ENCODE data around the gene OR10K1. TPM values are rescaled to one million over a fixed set of nuclear protein-coding genes. Genes with fewer than 3 reads are reported as not detected.
"Not testable (repeated sequence)": the region's sequence is repeated elsewhere in the genome, so short reads cannot be mapped to it uniquely, and the experiment has no call there.

OR10K1 gene, protein sequence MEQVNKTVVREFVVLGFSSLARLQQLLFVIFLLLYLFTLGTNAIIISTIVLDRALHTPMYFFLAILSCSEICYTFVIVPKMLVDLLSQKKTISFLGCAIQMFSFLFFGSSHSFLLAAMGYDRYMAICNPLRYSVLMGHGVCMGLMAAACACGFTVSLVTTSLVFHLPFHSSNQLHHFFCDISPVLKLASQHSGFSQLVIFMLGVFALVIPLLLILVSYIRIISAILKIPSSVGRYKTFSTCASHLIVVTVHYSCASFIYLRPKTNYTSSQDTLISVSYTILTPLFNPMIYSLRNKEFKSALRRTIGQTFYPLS
- total RNA-seq, result not detected

DNA sequence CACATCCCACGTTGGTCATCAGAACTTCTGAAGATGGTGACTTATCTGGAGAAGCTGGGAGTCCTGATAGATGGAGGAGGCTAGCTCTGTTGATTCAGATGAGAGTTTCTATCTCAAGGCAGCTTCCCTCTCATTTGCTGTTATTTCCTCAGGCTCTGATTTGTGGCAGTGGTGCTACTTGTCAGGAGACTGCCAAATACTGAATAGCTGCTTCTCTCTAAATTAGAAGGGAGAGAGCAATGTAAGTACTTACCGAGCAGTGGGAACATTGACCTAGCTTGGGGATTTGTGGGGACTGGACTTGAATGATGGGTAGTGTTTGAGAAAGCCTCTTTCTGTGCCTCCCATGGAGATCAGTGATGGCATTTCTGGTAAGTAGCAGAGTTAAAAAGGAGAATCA is at the start of gene OR10K1:
OR10K1 (plus strand) TSS at position 301 of the 400 bp plus-strand sequence. CDS start 3,728 bp downstream, outside the sequence.
- Mint-ChIP-seq H3K27ac (no peak within 1 kb of the TSS), H3K36me3 (no peaks in the 10 kb centered on the region), H3K9me3 (no peaks in the 10 kb centered on the region)
- DNase-seq (ENCODE audit: low spot score in 2 of 2), result no peak
- no peak for ATAC-seq

GRCh38 chr1:158414651-158415345 is 46.8 kb upstream of the OR10K1 start:
- no peaks in the 10 kb centered on the region for H3K9me3 Mint-ChIP-seq
- no peak for DNase-seq (ENCODE audit: low spot score in 2 of 2)
- no peak for ATAC-seq
- H3K27ac Mint-ChIP-seq, result no peak overlapping the region
- H3K36me3 Mint-ChIP-seq, result no peaks in the 10 kb centered on the region

- no peak overlapping the region for H3K27ac Mint-ChIP-seq
- ATAC-seq (no peak), DNase-seq (ENCODE audit: low spot score in 2 of 2) (no peak)
- H3K9me3 Mint-ChIP-seq, result no peaks in the 10 kb centered on the region
- no peaks in the 10 kb centered on the region for H3K36me3 Mint-ChIP-seq
Measured at GRCh38 chr1:158417586-158417985, 44.0 kb upstream of the OR10K1 start.

GRCh38 chr1:158422212-158422611 is 39.4 kb upstream of the OR10K1 start:
- Mint-ChIP-seq H3K27ac (no peak overlapping the region), H3K9me3 (no peaks in the 10 kb centered on the region), H3K36me3 (no peaks in the 10 kb centered on the region)
- no peak for DNase-seq (ENCODE audit: low spot score in 2 of 2)
- ATAC-seq, result no peak

GRCh38 chr1:158425027-158425426 is 36.6 kb upstream of the OR10K1 start:
- H3K9me3 Mint-ChIP-seq, result peaks cover 8 to 10% of the 10 kb centered on the region in 2 donors
- no peak for ATAC-seq
- no peak overlapping the region for H3K27ac Mint-ChIP-seq
- no peak for DNase-seq (ENCODE audit: low spot score in 2 of 2)
- H3K36me3 Mint-ChIP-seq, result peaks cover 0 to 12% of the 10 kb centered on the region in 2 donors

DNA sequence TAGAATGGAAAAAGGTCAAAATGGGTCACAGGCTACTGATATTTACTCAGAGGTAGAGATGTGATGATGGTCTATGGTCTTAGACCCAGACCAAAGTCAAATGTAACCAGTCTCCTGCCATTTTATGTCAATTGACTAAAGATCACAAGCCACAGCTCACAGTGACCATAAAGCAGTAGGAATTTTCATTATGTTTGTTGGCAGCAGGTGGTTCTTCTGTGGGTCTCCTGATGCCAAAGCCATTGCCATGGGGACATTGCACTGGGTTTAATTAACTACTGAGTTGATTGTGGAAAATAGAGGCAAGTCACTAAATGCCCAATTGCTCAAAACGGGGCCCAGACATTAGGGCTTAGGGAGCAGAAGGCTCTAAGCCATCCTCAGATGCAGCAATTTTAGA is 35.5 kb upstream of the OR10K1 start, which contains the start of gene OR10K2:
OR10K2 (minus strand) TSS at position 101 of the 400 bp plus-strand sequence. CDS start 5,371 bp downstream, outside the sequence.
- DNase-seq (ENCODE audit: low spot score in 2 of 2), result no peak
- peaks cover 11 to 17% of the 10 kb centered on the region in 2 donors for H3K9me3 Mint-ChIP-seq

DNA sequence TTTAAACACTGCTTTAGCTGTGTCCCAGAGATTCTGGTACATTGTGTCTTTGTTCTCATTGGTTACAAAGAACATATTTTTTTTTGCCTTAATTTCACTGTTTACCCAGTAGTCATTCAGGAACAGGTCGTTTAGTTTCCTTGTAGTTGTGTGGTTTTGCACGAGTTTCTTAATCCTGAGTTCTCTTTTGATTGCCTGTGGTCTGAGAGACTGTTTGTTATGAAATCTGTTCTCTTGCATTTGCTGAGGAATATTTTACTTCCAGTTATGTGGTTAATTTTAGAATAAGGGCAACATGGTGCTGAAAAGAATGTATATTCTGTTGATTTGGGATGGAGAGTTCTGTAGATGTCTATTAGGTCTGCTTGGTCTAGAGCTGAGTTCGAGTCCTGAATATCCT is 31.5 kb upstream of the OR10K1 start:
- H3K36me3 Mint-ChIP-seq, result peaks cover 6 to 22% of the 10 kb centered on the region in 2 donors
- peaks cover 17 to 23% of the 10 kb centered on the region in 2 donors for H3K9me3 Mint-ChIP-seq
- not testable (repeated sequence) for DNase-seq (ENCODE audit: low spot score in 2 of 2); H3K27ac Mint-ChIP-seq; ATAC-seq

More for the DNA sequence above, 35.5 kb upstream of the OR10K1 start, which contains the start of gene OR10K2:
- ATAC-seq, result no peak
- Mint-ChIP-seq H3K36me3 (peaks cover 0 to 15% of the 10 kb centered on the region in 2 donors), H3K27ac (no peak within 1 kb of the TSS)

- DNase-seq (ENCODE audit: low spot score in 2 of 2) (no peak), ATAC-seq (no peak)
- peaks cover 6 to 12% of the 10 kb centered on the region in 2 donors for H3K36me3 Mint-ChIP-seq
- H3K9me3 Mint-ChIP-seq, result peaks cover 12 to 15% of the 10 kb centered on the region in 2 donors
- H3K27ac Mint-ChIP-seq, result no peak overlapping the region
Measured at GRCh38 chr1:158434741-158435140, 26.9 kb upstream of the OR10K1 start.

GRCh38 chr1:158445376-158445775 is 16.3 kb upstream of the OR10K1 start:
- no peaks in the 10 kb centered on the region for H3K36me3 Mint-ChIP-seq
- ATAC-seq, result no peak
- H3K27ac Mint-ChIP-seq, result no peak overlapping the region
- no peak for DNase-seq (ENCODE audit: low spot score in 2 of 2)
- no peaks in the 10 kb centered on the region for H3K9me3 Mint-ChIP-seq

- DNase-seq (ENCODE audit: low spot score in 2 of 2), result no peak
- no peak for ATAC-seq
- Mint-ChIP-seq H3K9me3 (peaks cover 5 to 7% of the 10 kb centered on the region in 2 donors), H3K36me3 (no peaks in the 10 kb centered on the region), H3K27ac (no peak overlapping the region)
Measured at GRCh38 chr1:158454537-158454936, 7.1 kb upstream of the OR10K1 start.

- no peak for ATAC-seq
- peaks cover 0 to 5% of the 10 kb centered on the region in 2 donors for H3K9me3 Mint-ChIP-seq
- H3K27ac Mint-ChIP-seq, result no peak overlapping the region
- no peak for DNase-seq (ENCODE audit: low spot score in 2 of 2)
- no peaks in the 10 kb centered on the region for H3K36me3 Mint-ChIP-seq
Measured at GRCh38 chr1:158457246-158457645, 4.4 kb upstream of the OR10K1 start.

- no peaks in the 10 kb centered on the region for H3K36me3 Mint-ChIP-seq
- ATAC-seq (no peak), DNase-seq (ENCODE audit: low spot score in 2 of 2) (no peak)
- H3K27ac Mint-ChIP-seq, result no peak overlapping the region
- no peaks in the 10 kb centered on the region for H3K9me3 Mint-ChIP-seq
Measured at GRCh38 chr1:158458263-158458662, 3.4 kb upstream of the OR10K1 start.

GRCh38 chr1:158471920-158472319 is 10.3 kb downstream of the OR10K1 start, which contains the start of gene OR10R2:
TSS of gene OR10R2 (plus strand) at chr1:158472220. CDS start at chr1:158472326, 106 bp downstream.
- no peak for DNase-seq (ENCODE audit: low spot score in 2 of 2)
- H3K36me3 Mint-ChIP-seq, result no peaks in the 10 kb centered on the region
- ATAC-seq, result no peak
- H3K27ac Mint-ChIP-seq, result no peak within 1 kb of the TSS
- no peaks in the 10 kb centered on the region for H3K9me3 Mint-ChIP-seq

GRCh38 chr1:158485455-158485854 is 23.8 kb downstream of the OR10K1 start:
- DNase-seq (ENCODE audit: low spot score in 2 of 2), result no peak
- H3K9me3 Mint-ChIP-seq, result no peaks in the 10 kb centered on the region
- H3K36me3 Mint-ChIP-seq, result no peaks in the 10 kb centered on the region
- no peak for ATAC-seq
- no peak overlapping the region for H3K27ac Mint-ChIP-seq

DNA sequence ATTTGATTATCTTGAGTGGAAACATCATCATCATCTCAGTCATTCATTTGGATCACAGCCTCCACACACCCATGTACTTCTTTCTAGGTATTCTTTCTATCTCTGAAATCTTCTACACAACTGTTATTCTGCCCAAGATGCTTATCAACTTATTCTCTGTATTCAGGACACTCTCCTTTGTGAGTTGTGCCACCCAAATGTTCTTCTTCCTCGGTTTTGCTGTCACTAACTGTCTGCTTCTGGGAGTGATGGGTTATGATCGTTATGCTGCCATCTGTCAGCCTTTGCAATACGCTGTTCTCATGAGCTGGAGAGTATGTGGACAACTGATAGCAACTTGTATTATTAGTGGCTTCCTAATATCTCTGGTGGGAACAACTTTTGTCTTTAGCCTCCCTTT is 29.7 kb downstream of the OR10K1 start:
- H3K9me3 Mint-ChIP-seq, result no peaks in the 10 kb centered on the region
- DNase-seq (ENCODE audit: low spot score in 2 of 2) (no peak), ATAC-seq (no peak)
- no peak overlapping the region for H3K27ac Mint-ChIP-seq
- H3K36me3 Mint-ChIP-seq, result no peaks in the 10 kb centered on the region

GRCh38 chr1:158493054-158493453 is 31.4 kb downstream of the OR10K1 start:
- H3K36me3 Mint-ChIP-seq, result no peaks in the 10 kb centered on the region
- ATAC-seq, result no peak
- H3K27ac Mint-ChIP-seq, result no peak overlapping the region
- DNase-seq (ENCODE audit: low spot score in 2 of 2), result no peak
- no peaks in the 10 kb centered on the region for H3K9me3 Mint-ChIP-seq

DNA sequence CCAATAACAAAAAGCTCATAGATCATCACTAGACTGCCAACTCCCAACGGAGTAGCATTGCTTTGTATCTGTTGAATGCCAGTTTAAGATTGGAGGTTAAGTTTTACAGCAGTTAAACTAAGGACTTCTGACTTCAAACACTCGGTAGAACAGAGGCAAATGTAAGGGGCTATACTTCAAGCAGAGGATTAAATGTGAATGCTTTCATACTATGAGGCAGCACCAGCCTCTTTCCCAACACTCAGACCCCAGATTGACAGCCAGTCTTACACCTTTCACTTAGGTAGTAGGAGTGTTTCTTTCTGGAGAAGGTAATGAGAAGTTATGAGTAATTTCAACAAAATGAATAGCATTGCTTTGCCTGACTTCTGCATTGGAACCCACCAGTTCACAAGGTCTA is 33.2 kb downstream of the OR10K1 start:
- DNase-seq (ENCODE audit: low spot score in 2 of 2) (no peak), ATAC-seq (no peak)
- H3K36me3 Mint-ChIP-seq, result no peaks in the 10 kb centered on the region
- no peaks in the 10 kb centered on the region for H3K9me3 Mint-ChIP-seq
- H3K27ac Mint-ChIP-seq, result no peak overlapping the region
